Effector CD4-positive, alpha-beta T cell (primary cell): ENCODE measurements around the gene ADCY10.

ENCODE experiments used
- DNase-seq: peaks from one replicate; pipeline ENCODE4 v3.0.0-alpha.2; 2020

Gene ADCY10

GRCh38 chr1:167776151-167776550 lies 137.8 kb downstream of the ADCY10 start:
- no peak for DNase-seq

GRCh38 chr1:167775178-167775577 lies 138.8 kb downstream of the ADCY10 start:
- DNase-seq = no peak

GRCh38 chr1:167774710-167775109 lies 139.2 kb downstream of the ADCY10 start:
- DNase-seq = no peak

- DNase-seq = no peak
These were observed 140.4 kb downstream of the ADCY10 start for GRCh38 chr1:167773516-167773915.

- no peak for DNase-seq
These were observed 141.5 kb downstream of the ADCY10 start for GRCh38 chr1:167772436-167772835.

GRCh38 chr1:167770127-167770526 lies 143.8 kb downstream of the ADCY10 start:
- DNase-seq = no peak

- DNase-seq = no peak
These were observed 146.2 kb downstream of the ADCY10 start for GRCh38 chr1:167767761-167768160.

GRCh38 chr1:167766538-167766937 lies 147.4 kb downstream of the ADCY10 start:
- DNase-seq = no peak

GRCh38 chr1:167765496-167765895 lies 148.4 kb downstream of the ADCY10 start:
- DNase-seq = no peak

GRCh38 chr1:167764458-167765330 lies 149.2 kb downstream of the ADCY10 start:
- DNase-seq = no peak

- DNase-seq = no peak
These were observed 150.3 kb downstream of the ADCY10 start for GRCh38 chr1:167763525-167764220.

GRCh38 chr1:167762061-167762746 lies 151.7 kb downstream of the ADCY10 start:
- no peak for DNase-seq

- DNase-seq = no peak
These were observed 152.5 kb downstream of the ADCY10 start for GRCh38 chr1:167761400-167761799.
